Measurements from ENCODE around the gene BMP2K.
"Not testable (repeated sequence)": the region's sequence is repeated elsewhere in the genome, so short reads cannot be mapped to it uniquely, and the experiment has no call there.

Gene BMP2K

GRCh38 chr4:78796526-78796925 lies 20.4 kb downstream of the BMP2K start:
- no peak overlapping the region for H3K27ac Mint-ChIP-seq
- H3K4me3 Mint-ChIP-seq = no peak overlapping the region

GRCh38 chr4:78797777-78798284 lies 21.7 kb downstream of the BMP2K start:
- no peaks in the 10 kb centered on the region for H3K27me3 Mint-ChIP-seq
- H3K36me3 Mint-ChIP-seq (ENCODE audit: low read depth) = peaks cover 9% of the 10 kb centered on the region
- H3K9me3 Mint-ChIP-seq = peaks cover 6% of the 10 kb centered on the region
- H3K4me1 Mint-ChIP-seq (ENCODE audit: low read depth) = peaks cover 44% of the 10 kb centered on the region
- H3K4me3 Mint-ChIP-seq = no peak overlapping the region
- H3K27ac Mint-ChIP-seq = no peak overlapping the region

More at GRCh38 chr4:78796526-78796925, 20.4 kb downstream of the BMP2K start:
- Mint-ChIP-seq H3K27me3 (no peaks in the 10 kb centered on the region), H3K4me1 (ENCODE audit: low read depth) (peaks cover 50% of the 10 kb centered on the region), H3K9me3 (peaks cover 6% of the 10 kb centered on the region), H3K36me3 (ENCODE audit: low read depth) (peaks cover 9% of the 10 kb centered on the region)

GRCh38 chr4:78799551-78800495 lies 23.7 kb downstream of the BMP2K start:
- Mint-ChIP-seq H3K27ac (no peak overlapping the region), H3K9me3 (peaks cover 5% of the 10 kb centered on the region), H3K4me1 (ENCODE audit: low read depth) (peaks cover 60% of the 10 kb centered on the region), H3K36me3 (ENCODE audit: low read depth) (peaks cover 14% of the 10 kb centered on the region), H3K27me3 (no peaks in the 10 kb centered on the region), H3K4me3 (no peak overlapping the region)

- no peaks in the 10 kb centered on the region for H3K27me3 Mint-ChIP-seq
- H3K9me3 Mint-ChIP-seq = peaks cover 5% of the 10 kb centered on the region
- peaks cover 60% of the 10 kb centered on the region for H3K4me1 Mint-ChIP-seq (ENCODE audit: low read depth)
- no peak overlapping the region for H3K4me3 Mint-ChIP-seq
- H3K27ac Mint-ChIP-seq = no peak overlapping the region
- H3K36me3 Mint-ChIP-seq (ENCODE audit: low read depth) = peaks cover 11% of the 10 kb centered on the region
Measured at GRCh38 chr4:78800965-78801364, 24.8 kb downstream of the BMP2K start.

- Mint-ChIP-seq H3K27me3 (no peaks in the 10 kb centered on the region), H3K4me3 (no peak overlapping the region), H3K4me1 (ENCODE audit: low read depth) (peaks cover 44% of the 10 kb centered on the region), H3K9me3 (peaks cover 5% of the 10 kb centered on the region), H3K27ac (no peak overlapping the region), H3K36me3 (ENCODE audit: low read depth) (peaks cover 25% of the 10 kb centered on the region)
Measured at GRCh38 chr4:78803983-78804382, 27.8 kb downstream of the BMP2K start.

GRCh38 chr4:78806943-78807460 lies 30.9 kb downstream of the BMP2K start:
- H3K4me1 Mint-ChIP-seq (ENCODE audit: low read depth) = peaks cover 40% of the 10 kb centered on the region
- H3K4me3 Mint-ChIP-seq = no peak overlapping the region
- H3K27me3 Mint-ChIP-seq = no peaks in the 10 kb centered on the region
- H3K9me3 Mint-ChIP-seq = peaks cover 5% of the 10 kb centered on the region
- no peak overlapping the region for H3K27ac Mint-ChIP-seq
- peaks cover 31% of the 10 kb centered on the region for H3K36me3 Mint-ChIP-seq (ENCODE audit: low read depth)

- Mint-ChIP-seq H3K27ac (no peak overlapping the region), H3K4me3 (no peak overlapping the region), H3K4me1 (ENCODE audit: low read depth) (peaks cover 29% of the 10 kb centered on the region), H3K9me3 (peaks cover 16% of the 10 kb centered on the region), H3K27me3 (no peaks in the 10 kb centered on the region), H3K36me3 (ENCODE audit: low read depth) (peaks cover 37% of the 10 kb centered on the region)
Measured at GRCh38 chr4:78809295-78809694, 33.1 kb downstream of the BMP2K start.

- peaks cover 14% of the 10 kb centered on the region for H3K9me3 Mint-ChIP-seq
- no peak overlapping the region for H3K4me3 Mint-ChIP-seq
- no peaks in the 10 kb centered on the region for H3K27me3 Mint-ChIP-seq
- H3K4me1 Mint-ChIP-seq (ENCODE audit: low read depth) = peaks cover 25% of the 10 kb centered on the region
- peaks cover 33% of the 10 kb centered on the region for H3K36me3 Mint-ChIP-seq (ENCODE audit: low read depth)
- H3K27ac Mint-ChIP-seq = no peak overlapping the region
Measured at GRCh38 chr4:78809928-78810835, 34.0 kb downstream of the BMP2K start.

GRCh38 chr4:78811034-78811433 lies 34.9 kb downstream of the BMP2K start:
- Mint-ChIP-seq H3K36me3 (ENCODE audit: low read depth) (peaks cover 34% of the 10 kb centered on the region), H3K27ac (no peak overlapping the region), H3K4me3 (no peak overlapping the region), H3K4me1 (ENCODE audit: low read depth) (peaks cover 25% of the 10 kb centered on the region), H3K27me3 (no peaks in the 10 kb centered on the region), H3K9me3 (peaks cover 13% of the 10 kb centered on the region)

- peaks cover 23% of the 10 kb centered on the region for H3K4me1 Mint-ChIP-seq (ENCODE audit: low read depth)
- H3K27me3 Mint-ChIP-seq = no peaks in the 10 kb centered on the region
- H3K27ac Mint-ChIP-seq = no peak overlapping the region
- H3K36me3 Mint-ChIP-seq (ENCODE audit: low read depth) = peaks cover 18% of the 10 kb centered on the region
- H3K9me3 Mint-ChIP-seq = peaks cover 8% of the 10 kb centered on the region
- H3K4me3 Mint-ChIP-seq = no peak overlapping the region
Measured at GRCh38 chr4:78818530-78819079, 42.5 kb downstream of the BMP2K start.

- Mint-ChIP-seq H3K4me3 (no peak overlapping the region), H3K9me3 (no peaks in the 10 kb centered on the region), H3K4me1 (ENCODE audit: low read depth) (peaks cover 23% of the 10 kb centered on the region), H3K27me3 (no peaks in the 10 kb centered on the region), H3K27ac (no peak overlapping the region), H3K36me3 (ENCODE audit: low read depth) (peaks cover 28% of the 10 kb centered on the region)
Measured at GRCh38 chr4:78824001-78824400, 47.9 kb downstream of the BMP2K start.

GRCh38 chr4:78827191-78827590 lies 51.0 kb downstream of the BMP2K start:
- Mint-ChIP-seq H3K4me1 (ENCODE audit: low read depth) (peaks cover 6% of the 10 kb centered on the region), H3K27me3 (no peaks in the 10 kb centered on the region), H3K36me3 (ENCODE audit: low read depth) (peaks cover 50% of the 10 kb centered on the region), H3K4me3 (no peak overlapping the region), H3K9me3 (no peaks in the 10 kb centered on the region), H3K27ac (no peak overlapping the region)

GRCh38 chr4:78829296-78829695 lies 53.1 kb downstream of the BMP2K start:
- Mint-ChIP-seq H3K36me3 (ENCODE audit: low read depth) (peaks cover 58% of the 10 kb centered on the region), H3K27me3 (no peaks in the 10 kb centered on the region), H3K27ac (no peak overlapping the region), H3K4me3 (no peak overlapping the region), H3K4me1 (ENCODE audit: low read depth) (no peaks in the 10 kb centered on the region), H3K9me3 (no peaks in the 10 kb centered on the region)

- H3K9me3 Mint-ChIP-seq, H3K27me3 Mint-ChIP-seq, H3K4me3 Mint-ChIP-seq: not testable (repeated sequence)
Measured at GRCh38 chr4:78839676-78840075, 63.5 kb downstream of the BMP2K start.

More at GRCh38 chr4:78839676-78840075, 63.5 kb downstream of the BMP2K start:
- not testable (repeated sequence) for H3K4me1 Mint-ChIP-seq (ENCODE audit: low read depth); H3K27ac Mint-ChIP-seq
- peaks cover 44% of the 10 kb centered on the region for H3K36me3 Mint-ChIP-seq (ENCODE audit: low read depth)

All from stimulated activated naive CD8-positive, alpha-beta T cell treated with anti-CD3 and anti-CD28 coated beads, Interleukin-15, Interleukin-2, amounts not matched to agents 100 ng/mL and 50 ng/mL, for 24 hours (primary cell).